GM18909 (cell line): ENCODE data around the gene KRT86.
A peak's percentile ranks its signal among the peaks of the same experiment; 100 is the strongest.
"Not testable (repeated sequence)": the region's sequence is repeated elsewhere in the genome, so short reads cannot be mapped to it uniquely, and the experiment has no call there.

Experiments
- ATAC-seq: cut with Tn5 transposase; IDR thresholded peaks from one replicate; pipeline ENCODE4 v1.9.1; 2021; ENCODE audit warnings: mild to moderate bottlenecking; ENCODE audit not compliant: unreplicated experiment, poor library complexity

The KRT86 gene

GRCh38 chr12:52238207-52238840 is 36.1 kb upstream of the KRT86 start:
- no peak for ATAC-seq

GRCh38 chr12:52238916-52239646 is 35.4 kb upstream of the KRT86 start:
- ATAC-seq: no peak

GRCh38 chr12:52239767-52240166 is 34.7 kb upstream of the KRT86 start:
- no peak for ATAC-seq

- not testable (repeated sequence) for ATAC-seq
These were observed 34.2 kb upstream of the KRT86 start for GRCh38 chr12:52240247-52240646.

GRCh38 chr12:52241205-52241842 is 33.1 kb upstream of the KRT86 start:
- no peak for ATAC-seq

- no peak for ATAC-seq
These were observed 31.8 kb upstream of the KRT86 start for GRCh38 chr12:52242442-52243258.

- ATAC-seq: no peak
These were observed 31.1 kb upstream of the KRT86 start for GRCh38 chr12:52243259-52243855.

- peak; percentile 86 for ATAC-seq
These were observed 30.4 kb upstream of the KRT86 start for GRCh38 chr12:52243856-52244614.

GRCh38 chr12:52244615-52244994 is 29.8 kb upstream of the KRT86 start:
- no peak for ATAC-seq

- no peak for ATAC-seq
These were observed 29.0 kb upstream of the KRT86 start for GRCh38 chr12:52245259-52245961.

- no peak for ATAC-seq
These were observed 28.4 kb upstream of the KRT86 start for GRCh38 chr12:52245962-52246569.

- no peak for ATAC-seq
These were observed 27.5 kb upstream of the KRT86 start for GRCh38 chr12:52246720-52247621.

GRCh38 chr12:52247622-52248540 is 26.6 kb upstream of the KRT86 start:
- no peak for ATAC-seq

GRCh38 chr12:52248541-52249461 is 25.6 kb upstream of the KRT86 start:
- ATAC-seq: no peak

- ATAC-seq: no peak
These were observed 24.9 kb upstream of the KRT86 start for GRCh38 chr12:52249511-52250047.
